Glutamatergic neuron (in vitro differentiated cells): ENCODE results near the gene LSM12. TPM values are rescaled to one million over a fixed set of nuclear protein-coding genes. Genes with fewer than 3 reads are reported as not detected.
A peak's percentile ranks its signal among the peaks of the same experiment; 100 is the strongest.

Experiments
- DNase-seq: peaks from one replicate; pipeline ENCODE4 v3.0.0; 2022
- H3K27ac Mint-ChIP-seq: one replicate; pipeline ENCODE4 v1.8.0; 2020; ENCODE audit warnings: mild to moderate bottlenecking, mixed read lengths, inconsistent platforms; ENCODE audit not compliant: unreplicated experiment
- H3K27me3 Mint-ChIP-seq: one replicate; pipeline ENCODE4 v1.8.0; 2020; ENCODE audit warnings: mild to moderate bottlenecking, moderate library complexity, mixed read lengths, inconsistent platforms; ENCODE audit not compliant: unreplicated experiment
- H3K36me3 Mint-ChIP-seq: one replicate; pipeline ENCODE4 v1.8.0; 2020; ENCODE audit warnings: mild to moderate bottlenecking, mixed read lengths, inconsistent platforms; ENCODE audit not compliant: unreplicated experiment
- H3K4me1 Mint-ChIP-seq: one replicate; pipeline ENCODE4 v1.8.0; 2020; ENCODE audit warnings: mild to moderate bottlenecking, low read depth, mixed read lengths, inconsistent platforms; ENCODE audit not compliant: unreplicated experiment
- H3K4me3 Mint-ChIP-seq: one replicate; pipeline ENCODE4 v1.8.0; 2020; ENCODE audit warnings: mild to moderate bottlenecking, mixed read lengths, inconsistent platforms; ENCODE audit not compliant: unreplicated experiment
- H3K9me3 Mint-ChIP-seq: one replicate; pipeline ENCODE4 v1.8.0; 2020; ENCODE audit warnings: mild to moderate bottlenecking, moderate library complexity, mixed read lengths, inconsistent platforms; ENCODE audit not compliant: unreplicated experiment
- total RNA-seq: library from RNA; stranded (reverse); fragmentation: NEBNext Ultra II Directional; extraction: Animal tissue kit (Norgen Biotek cat#: 25700); gene quantifications from one replicate; pipeline ENCODE4 v1.2.1, GENCODE V29; 2021; ENCODE audit not compliant: unreplicated experiment
- TF ChIP-seq, protein P1 (sequence below): fragments of 200-600 bp; sonication (generic); IDR thresholded peaks from one replicate; pipeline ENCODE4 v1.5.0; 2021; ENCODE audit not compliant: partially characterized antibody, unreplicated experiment

The LSM12 gene
- total RNA-seq, 1 donor from 2014 or later, result 57.9 TPM

DNA sequence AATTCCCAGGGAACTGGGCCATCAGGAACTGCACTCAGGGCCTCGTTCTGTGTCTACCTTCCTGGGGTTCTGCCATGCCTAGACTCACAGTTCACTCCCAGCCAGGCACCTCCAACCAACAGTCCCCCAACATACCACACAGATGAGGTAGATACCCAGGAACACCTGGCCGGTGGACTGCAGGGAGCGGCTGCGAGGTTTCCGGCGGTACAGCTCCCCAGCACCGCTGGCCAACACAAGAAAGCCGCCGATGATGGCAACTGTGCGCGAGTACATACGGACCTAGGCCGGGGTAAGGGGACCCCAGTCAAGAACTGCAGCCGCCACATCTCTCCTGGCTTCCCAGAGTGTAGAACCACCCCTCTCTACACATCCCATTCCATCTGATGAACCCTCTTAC, 53.6 kb downstream of the LSM12 start:
- peaks cover 8% of the 10 kb centered on the region for H3K9me3 Mint-ChIP-seq
- peaks cover 3% of the 10 kb centered on the region for H3K4me1 Mint-ChIP-seq
- DNase-seq, result no peak
- peaks cover 6% of the 10 kb centered on the region for H3K27me3 Mint-ChIP-seq
- H3K36me3 Mint-ChIP-seq, result no peaks in the 10 kb centered on the region
- TF ChIP-seq, protein P1, sequence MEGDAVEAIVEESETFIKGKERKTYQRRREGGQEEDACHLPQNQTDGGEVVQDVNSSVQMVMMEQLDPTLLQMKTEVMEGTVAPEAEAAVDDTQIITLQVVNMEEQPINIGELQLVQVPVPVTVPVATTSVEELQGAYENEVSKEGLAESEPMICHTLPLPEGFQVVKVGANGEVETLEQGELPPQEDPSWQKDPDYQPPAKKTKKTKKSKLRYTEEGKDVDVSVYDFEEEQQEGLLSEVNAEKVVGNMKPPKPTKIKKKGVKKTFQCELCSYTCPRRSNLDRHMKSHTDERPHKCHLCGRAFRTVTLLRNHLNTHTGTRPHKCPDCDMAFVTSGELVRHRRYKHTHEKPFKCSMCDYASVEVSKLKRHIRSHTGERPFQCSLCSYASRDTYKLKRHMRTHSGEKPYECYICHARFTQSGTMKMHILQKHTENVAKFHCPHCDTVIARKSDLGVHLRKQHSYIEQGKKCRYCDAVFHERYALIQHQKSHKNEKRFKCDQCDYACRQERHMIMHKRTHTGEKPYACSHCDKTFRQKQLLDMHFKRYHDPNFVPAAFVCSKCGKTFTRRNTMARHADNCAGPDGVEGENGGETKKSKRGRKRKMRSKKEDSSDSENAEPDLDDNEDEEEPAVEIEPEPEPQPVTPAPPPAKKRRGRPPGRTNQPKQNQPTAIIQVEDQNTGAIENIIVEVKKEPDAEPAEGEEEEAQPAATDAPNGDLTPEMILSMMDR, result no peak
- peak overlapping the region; percentile 52 for H3K4me3 Mint-ChIP-seq
- no peak overlapping the region for H3K27ac Mint-ChIP-seq

DNA sequence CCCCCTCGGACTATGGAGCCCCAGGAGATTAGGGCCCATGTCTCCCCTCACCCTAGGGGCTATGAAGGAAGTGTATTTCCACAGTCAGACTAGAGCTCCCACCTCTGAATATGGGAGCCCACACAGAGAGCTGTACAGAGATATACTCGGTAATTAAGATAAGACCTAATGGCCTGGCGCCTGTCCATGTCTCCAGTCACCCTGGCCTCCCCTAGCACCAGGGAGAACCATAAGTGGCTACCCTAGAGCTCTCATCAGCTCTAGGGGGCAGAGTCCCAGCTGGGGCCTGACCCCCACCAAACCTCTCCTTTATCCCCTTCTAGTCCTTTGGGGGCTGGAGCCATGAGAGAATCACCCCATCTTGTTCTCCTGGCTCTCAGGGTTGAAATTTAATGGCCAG, 54.1 kb downstream of the LSM12 start:
- no peak for DNase-seq
- Mint-ChIP-seq H3K27ac (no peak overlapping the region), H3K4me1 (peaks cover 3% of the 10 kb centered on the region), H3K9me3 (peaks cover 8% of the 10 kb centered on the region), H3K36me3 (no peaks in the 10 kb centered on the region), H3K4me3 (no peak overlapping the region), H3K27me3 (peaks cover 6% of the 10 kb centered on the region)
- TF ChIP-seq, protein P1, result no peak

- H3K27ac Mint-ChIP-seq, result no peak overlapping the region
- no peak for DNase-seq
- H3K4me3 Mint-ChIP-seq, result no peak overlapping the region
- peaks cover 8% of the 10 kb centered on the region for H3K9me3 Mint-ChIP-seq
- H3K27me3 Mint-ChIP-seq, result peaks cover 6% of the 10 kb centered on the region
- H3K36me3 Mint-ChIP-seq, result no peaks in the 10 kb centered on the region
- H3K4me1 Mint-ChIP-seq, result peaks cover 3% of the 10 kb centered on the region
- TF ChIP-seq, protein P1, result no peak
These were observed 54.6 kb downstream of the LSM12 start for GRCh38 chr17:44011876-44012275.

DNA sequence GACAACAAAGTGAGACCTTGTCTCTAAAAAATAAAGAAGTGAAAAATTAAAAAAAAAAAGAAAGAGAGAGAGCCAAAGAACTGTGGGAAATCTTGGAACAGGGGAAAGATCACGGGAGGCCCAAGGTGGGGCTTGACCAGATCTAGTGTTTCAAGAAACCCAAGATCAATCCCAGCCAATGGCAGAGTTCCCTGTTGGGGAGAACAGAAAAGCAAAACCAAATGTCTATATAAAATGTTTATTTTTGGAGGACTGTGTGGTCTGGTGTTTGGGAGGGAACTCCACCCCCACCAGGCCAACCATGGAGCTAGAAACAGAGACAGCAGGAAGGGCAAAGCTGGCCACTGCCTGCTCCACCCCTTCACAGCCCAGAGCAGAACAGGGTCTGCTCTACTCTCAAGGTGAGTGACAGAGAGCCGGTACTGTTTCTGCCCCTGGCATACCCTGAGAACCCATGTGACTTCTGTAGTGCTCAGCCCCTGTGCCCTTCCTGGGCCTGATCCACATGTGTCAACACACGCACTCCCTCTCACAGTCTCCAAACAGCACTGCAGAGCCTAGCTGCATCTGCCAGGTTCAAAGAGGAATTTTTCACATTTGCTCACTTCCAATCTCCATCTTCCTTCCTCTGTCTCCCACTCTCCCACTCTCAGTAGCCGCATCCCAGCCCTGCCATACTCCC, 55.4 kb downstream of the LSM12 start:
- TF ChIP-seq, protein P1, result no peak
- Mint-ChIP-seq H3K9me3 (peaks cover 8% of the 10 kb centered on the region), H3K4me3 (no peak overlapping the region), H3K27me3 (peaks cover 10% of the 10 kb centered on the region), H3K4me1 (peaks cover 3% of the 10 kb centered on the region), H3K36me3 (no peaks in the 10 kb centered on the region), H3K27ac (no peak overlapping the region)
- DNase-seq, result no peak

- H3K27me3 Mint-ChIP-seq, result peaks cover 13% of the 10 kb centered on the region
- H3K4me1 Mint-ChIP-seq, result peaks cover 3% of the 10 kb centered on the region
- H3K9me3 Mint-ChIP-seq, result peaks cover 5% of the 10 kb centered on the region
- H3K27ac Mint-ChIP-seq, result no peak overlapping the region
- TF ChIP-seq, protein P1, result no peak
- DNase-seq, result no peak
- no peaks in the 10 kb centered on the region for H3K36me3 Mint-ChIP-seq
- H3K4me3 Mint-ChIP-seq, result peak overlapping the region; percentile 90
These were observed 58.1 kb downstream of the LSM12 start for GRCh38 chr17:44008205-44008909.
